HepG2 (cell line): ENCODE data around the gene SNAPIN. TPM values are rescaled to one million over a fixed set of nuclear protein-coding genes. Genes with fewer than 3 reads are reported as not detected.

Experiments used
- ATAC-seq: fragments of 200-7000 bp; cut with Tn5 transposase; 3 replicates; pipeline ENCODE4 v1.9.1; 2020; ENCODE audit warnings: mild to moderate bottlenecking, moderate library complexity
- BruUV-seq: library from RNA; stranded (reverse); fragments of 400-500 nt; replicated peaks from 2 replicates; lab custom pipeline; 2021; lab: Mats Ljungman, UMichigan
- CTCF ChIA-PET: fragments of 300-600 bp; formaldehyde crosslinking; extraction: SDS; loops from one replicate; lab custom pipeline; 2021; ENCODE audit warnings: low total read pairs, inconsistent platforms, low intra/inter-chr PET ratio; lab: Yijun Ruan, JAX
- POLR2A ChIA-PET: fragments of 350-600 bp; sonication (Branson Sonifier 250); formaldehyde crosslinking; loops from one replicate; lab custom pipeline; 2020; ENCODE audit warnings: antibody characterized with exemption, inconsistent platforms; lab: Yijun Ruan, JAX
- DNase-seq: peaks from one replicate; pipeline ENCODE4 v3.0.0-alpha.2; 2015; ENCODE audit warnings: low spot score
- FAIRE-seq: peaks from 3 replicates; lab custom pipeline; 2011; peaks lifted over from hg19 to GRCh38; lab: Jason Lieb, UNC
- H2AFZ ChIP-seq: one replicate; pipeline ENCODE4 v1.6.1; 2011; ENCODE audit warnings: low read length, inconsistent platforms
- H3K27ac ChIP-seq: fragments of 300-600 bp; 3 replicates; pipeline ENCODE4 v1.8.0; 2011; ENCODE audit warnings: mixed run types, mild to moderate bottlenecking, mixed read lengths, low read length, inconsistent platforms; ENCODE audit not compliant: insufficient read depth; ENCODE audit errors: extremely low read length
- H3K27me3 ChIP-seq, 2 experiments: fragments of 200-600 bp in 1 of 2; 2 replicates in 1 of 2; 3 replicates in 1 of 2; pipeline versions ENCODE4 v1.6.0 to v1.8.0; 2011; ENCODE audit warnings: low read length in 2 of 2, mild to moderate bottlenecking in 2 of 2, moderate library complexity in 2 of 2, inconsistent platforms in 1 of 2; ENCODE audit not compliant: insufficient read depth in 2 of 2, control insufficient read depth in 1 of 2
- H3K36me3 ChIP-seq, 2 experiments: fragments of 200-600 bp in 1 of 2; replicated peaks in 1 of 2; 2 replicates in 1 of 2; 3 replicates in 1 of 2; pipeline versions ENCODE4 v1.5.1 to v1.8.0; 2011; ENCODE audit warnings: low read length in 2 of 2, inconsistent platforms in 1 of 2; ENCODE audit not compliant: insufficient read depth in 2 of 2, control insufficient read depth in 1 of 2
- H3K4me1 ChIP-seq: 2 replicates; pipeline ENCODE4 v1.5.1; 2012; ENCODE audit warnings: low read length, inconsistent platforms; ENCODE audit not compliant: insufficient read depth
- H3K4me2 ChIP-seq: 2 replicates; pipeline ENCODE4 v1.6.0; 2011; ENCODE audit warnings: low read depth, low read length, inconsistent platforms
- H3K4me3 ChIP-seq, 3 experiments: fragments of 200-600 bp in 1 of 3; sonication (generic), shearing (Covaris generic) in 1 of 3; replicated peaks in 1 of 3; 2 replicates each; pipeline ENCODE4 v1.5.1; 2011 to 2016; ENCODE audit warnings: low read length in 3 of 3, inconsistent platforms in 2 of 3, low read depth in 2 of 3, mild to moderate bottlenecking in 2 of 3, control low read depth in 1 of 3, mixed read lengths in 1 of 3; ENCODE audit not compliant: insufficient read depth in 1 of 3
- H3K79me2 ChIP-seq: one replicate; pipeline ENCODE4 v1.6.1; 2011; ENCODE audit warnings: low read length, inconsistent platforms; ENCODE audit not compliant: insufficient read depth
- H3K9ac ChIP-seq: 2 replicates; pipeline ENCODE4 v1.6.0; 2011; ENCODE audit warnings: mild to moderate bottlenecking, low read depth, low read length, inconsistent platforms; ENCODE audit not compliant: insufficient read depth
- H3K9me3 ChIP-seq: 2 replicates; pipeline ENCODE4 v1.5.1; 2012; ENCODE audit warnings: mild to moderate bottlenecking, low read length
- H4K20me1 ChIP-seq: 2 replicates; pipeline ENCODE4 v1.6.0; 2011; ENCODE audit warnings: inconsistent platforms, mild to moderate bottlenecking, low read length, moderate library complexity; ENCODE audit not compliant: insufficient read depth
- ESRRA ChIP-seq: sonication (generic); formaldehyde crosslinking; IDR thresholded peaks from 2 replicates; pipeline ENCODE4 v1.5.1; 2020; ENCODE audit warnings: mild to moderate bottlenecking, low read depth, missing genetic modification reagents
- HDAC6 ChIP-seq: fragments of 200-600 bp; sonication (generic); IDR thresholded peaks from 2 replicates; pipeline ENCODE4 v1.7.0; 2017; ENCODE audit warnings: mild to moderate bottlenecking, antibody characterized with exemption, low read length, low read depth
- HHEX ChIP-seq: IDR thresholded peaks from 2 replicates; pipeline ENCODE4 v1.6.1; 2016; ENCODE audit warnings: control low read depth
- HMG20B ChIP-seq: conservative IDR thresholded peaks from 2 replicates; pipeline ENCODE4 v1.6.1; 2016; ENCODE audit warnings: missing genetic modification reagents, missing compliant biosample characterization
- HOXA7 ChIP-seq: sonication (generic); formaldehyde crosslinking; IDR thresholded peaks from 2 replicates; pipeline ENCODE4 v1.8.1; 2022; ENCODE audit warnings: mild to moderate bottlenecking, missing genetic modification reagents, moderate library complexity
- KAT7 ChIP-seq: IDR thresholded peaks from 2 replicates; pipeline ENCODE4 v1.6.1; 2018; ENCODE audit warnings: borderline replicate concordance, missing compliant biosample characterization
- KLF9 ChIP-seq: IDR thresholded peaks from 2 replicates; pipeline ENCODE4 v1.6.1; 2016; ENCODE audit warnings: low read depth
- ONECUT2 ChIP-seq: sonication (generic); formaldehyde crosslinking; IDR thresholded peaks from 2 replicates; pipeline ENCODE4 v1.4.0; 2020; ENCODE audit warnings: missing genetic modification reagents
- RXRB ChIP-seq: IDR thresholded peaks from 2 replicates; pipeline ENCODE4 v1.6.1; 2016; ENCODE audit warnings: borderline replicate concordance, missing genetic modification reagents, missing compliant biosample characterization
- SIN3B ChIP-seq: fragments of 150-350 bp; IDR thresholded peaks from 2 replicates; pipeline ENCODE4 v1.6.1; 2014; ENCODE audit warnings: low read length
- SP140L ChIP-seq: sonication (generic); formaldehyde crosslinking; IDR thresholded peaks from 2 replicates; pipeline ENCODE4 v1.4.0; 2020; ENCODE audit warnings: missing genetic modification reagents, borderline replicate concordance
- TP53 ChIP-seq: sonication (generic); formaldehyde crosslinking; conservative IDR thresholded peaks from 2 replicates; pipeline ENCODE4 v1.4.0; 2020; ENCODE audit warnings: missing genetic modification reagents
- ZNF142 ChIP-seq: sonication (generic); formaldehyde crosslinking; IDR thresholded peaks from 2 replicates; pipeline ENCODE4 v1.4.0; 2020; ENCODE audit warnings: missing genetic modification reagents
- ZNF292 ChIP-seq: sonication (generic); formaldehyde crosslinking; IDR thresholded peaks from 2 replicates; pipeline ENCODE4 v1.8.1; 2022; ENCODE audit warnings: mild to moderate bottlenecking, low read depth, missing genetic modification reagents, borderline replicate concordance
- ZNF383 ChIP-seq: sonication (generic); formaldehyde crosslinking; IDR thresholded peaks from 2 replicates; pipeline ENCODE4 v1.4.0; 2020; ENCODE audit warnings: missing genetic modification reagents, mild to moderate bottlenecking, borderline replicate concordance
- ZNF44 ChIP-seq: sonication (generic); formaldehyde crosslinking; IDR thresholded peaks from 2 replicates; pipeline ENCODE4 v1.5.1; 2020; ENCODE audit warnings: mild to moderate bottlenecking, missing genetic modification reagents
- ZNF816 ChIP-seq: sonication (generic); formaldehyde crosslinking; IDR thresholded peaks from 2 replicates; pipeline ENCODE4 v1.8.0; 2022; ENCODE audit warnings: missing genetic modification reagents, mild to moderate bottlenecking, borderline replicate concordance
- ZSCAN21 ChIP-seq: sonication (generic); formaldehyde crosslinking; IDR thresholded peaks from 2 replicates; pipeline ENCODE4 v1.8.0; 2022; ENCODE audit warnings: mild to moderate bottlenecking, missing genetic modification reagents, moderate library complexity, borderline replicate concordance
- WGBS: methylation state at CpG from one replicate; pipeline ENCODE4 v1.1.6; 2017; ENCODE audit warnings: low lambda C conversion rate; 5-methylcytosine and 5-hydroxymethylcytosine counted together
- in situ Hi-C: cut with HindIII; loops from 2 replicates; pipeline ENCODE4 v1.10.0; 2017; ENCODE audit warnings: low pct_unique_long_range_greater_than_20kb; ENCODE audit not compliant: extremely low pct_ligation_motif_present
- intact Hi-C: fragments of 100-400 bp; cut with micrococcal nuclease; formaldehyde crosslinking; loops from one replicate; pipeline ENCODE4 v1.10.0; 2022; ENCODE audit not compliant: unreplicated experiment
- polyA plus RNA-seq, 8 experiments: library from polyadenylated mRNA; depleted of rRNA in 3 of 8; stranded (reverse) in 7 of 8; unstranded in 1 of 8; fragments of >200 nt; fragmentation: Illumina TruSeq in 4 of 8; extraction: Trizol in 4 of 8; gene quantifications; 2 replicates each; pipeline versions ENCODE4 v1.2.1 to v1.2.3, GENCODE V29; 2011 to 2016; ENCODE audit warnings: low read depth in 4 of 8, missing spikeins in 1 of 8, mixed read lengths in 1 of 8; ENCODE audit not compliant: insufficient read depth in 1 of 8
- total RNA-seq, 5 experiments: library from RNA; depleted of rRNA; stranded (reverse); fragments of >200 nt; fragmentation: Illumina TruSeq; extraction: Trizol; gene quantifications; 2 replicates each; pipeline ENCODE4 v1.2.3, GENCODE V29; 2016; ENCODE audit warnings: low read depth in 1 of 5
- TF ChIP-seq, protein P1 (sequence below): sonication (generic); formaldehyde crosslinking; IDR thresholded peaks from 2 replicates; pipeline ENCODE4 v1.8.1; 2022; ENCODE audit warnings: mild to moderate bottlenecking, missing genetic modification reagents

The SNAPIN gene
- total and polyA plus RNA-seq, 2 of the 13 experiments (the other 11 are each of a cell fraction or from before 2014, with no cell fraction given): 23.9 to 25.7 TPM

DNA sequence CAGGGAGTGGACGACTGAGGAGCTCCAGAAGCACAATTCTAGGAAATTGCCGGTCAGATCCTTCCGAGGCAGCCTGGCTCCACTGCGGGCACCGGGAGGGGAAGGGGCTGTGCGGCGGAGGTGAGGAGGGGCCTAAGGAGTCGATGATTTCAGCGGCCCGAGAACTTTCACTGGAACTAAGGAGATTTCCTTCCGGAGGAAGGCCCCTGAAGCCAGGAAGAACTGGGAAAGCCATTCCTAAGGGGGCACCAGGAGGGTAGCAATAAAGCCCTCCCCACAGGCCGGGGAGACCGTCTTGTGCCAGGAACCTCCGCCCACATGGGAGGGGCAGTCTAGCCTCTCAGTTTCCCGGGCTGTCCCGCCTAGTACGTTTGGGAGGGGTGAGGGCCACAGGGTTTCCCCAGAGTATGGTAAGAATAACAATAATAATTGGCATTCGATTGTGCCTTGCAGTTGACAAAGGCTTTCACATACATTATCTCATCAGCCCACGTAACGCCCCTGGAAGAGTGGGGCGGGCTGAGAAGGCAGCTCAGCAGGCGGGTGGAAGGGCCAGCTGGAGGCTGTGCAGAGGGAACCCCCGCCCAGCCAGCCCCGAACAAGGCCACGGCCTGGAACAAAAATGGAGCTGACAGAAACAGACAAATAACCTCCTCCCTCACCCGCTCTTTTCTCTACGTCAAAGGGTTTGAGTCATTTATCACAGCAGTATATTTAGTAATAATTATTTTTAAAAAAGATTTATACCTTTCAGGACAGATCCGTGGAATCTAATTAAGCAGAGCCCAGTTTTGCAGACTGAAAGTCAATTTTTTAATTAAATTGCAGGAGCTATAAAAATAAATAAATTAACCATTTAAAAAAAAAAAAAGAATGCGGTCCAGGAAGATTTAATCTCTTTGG is 39.8 kb downstream of the SNAPIN start:
- no TSS peak for BruUV-seq
- no peaks in the 10 kb centered on the region for H3K9me3 ChIP-seq
- no peak for FAIRE-seq
- POLR2A ChIA-PET: interaction anchor here (1.3 kb wide), 1 partner anchor 29 kb away, joined by 3 read pairs; the partner anchor contains the start of gene INTS3
- 67% methylated on average over 26 of the region's 29 CpGs for WGBS
- no peak overlapping the region for H3K9ac ChIP-seq
- no peak overlapping the region for H2AFZ ChIP-seq
- no peak for TF ChIP-seq ZNF142 (CRISPR knock-in tag)
- TF ChIP-seq ONECUT2 (CRISPR knock-in tag): no peak
- TF ChIP-seq ZNF292: no peak
- no peak for TF ChIP-seq RXRB (CRISPR knock-in tag)
- TF ChIP-seq KAT7 (CRISPR knock-in tag): no peak
- no peak for TF ChIP-seq TP53 (CRISPR knock-in tag)
- TF ChIP-seq ESRRA: no peak
- TF ChIP-seq, protein P1, sequence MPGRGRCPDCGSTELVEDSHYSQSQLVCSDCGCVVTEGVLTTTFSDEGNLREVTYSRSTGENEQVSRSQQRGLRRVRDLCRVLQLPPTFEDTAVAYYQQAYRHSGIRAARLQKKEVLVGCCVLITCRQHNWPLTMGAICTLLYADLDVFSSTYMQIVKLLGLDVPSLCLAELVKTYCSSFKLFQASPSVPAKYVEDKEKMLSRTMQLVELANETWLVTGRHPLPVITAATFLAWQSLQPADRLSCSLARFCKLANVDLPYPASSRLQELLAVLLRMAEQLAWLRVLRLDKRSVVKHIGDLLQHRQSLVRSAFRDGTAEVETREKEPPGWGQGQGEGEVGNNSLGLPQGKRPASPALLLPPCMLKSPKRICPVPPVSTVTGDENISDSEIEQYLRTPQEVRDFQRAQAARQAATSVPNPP (CRISPR knock-in tag): no peak
- TF ChIP-seq SIN3B: no peak
- no peak for TF ChIP-seq HOXA7
- TF ChIP-seq KLF9 (CRISPR knock-in tag): no peak
- no peak for TF ChIP-seq HDAC6
- TF ChIP-seq HMG20B (CRISPR knock-in tag): no peak
- TF ChIP-seq ZSCAN21 (CRISPR knock-in tag): no peak
- no peak for TF ChIP-seq SP140L (CRISPR knock-in tag)
- no peak for TF ChIP-seq ZNF816 (CRISPR knock-in tag)
- TF ChIP-seq ZNF44 (CRISPR knock-in tag): no peak
- no peak for TF ChIP-seq ZNF383 (CRISPR knock-in tag)
- no peak for TF ChIP-seq HHEX
- DNase-seq: no peak
- intact Hi-C loops (no loop called here), in situ Hi-C loops (no loop called here)
- no peak overlapping the region for H3K4me2 ChIP-seq
- H3K27ac ChIP-seq: no peak overlapping the region
- CTCF ChIA-PET: no interaction called here
- ATAC-seq: no peak
- H3K4me1 ChIP-seq: peaks cover 21% of the 10 kb centered on the region
- H3K36me3 ChIP-seq: no peaks in the 10 kb centered on the region
- no peaks in the 10 kb centered on the region for H3K79me2 ChIP-seq
- H3K4me3 ChIP-seq: no peak overlapping the region; a peak in 1 of 6 replicates
- no peaks in the 10 kb centered on the region for H4K20me1 ChIP-seq
- H3K27me3 ChIP-seq: peaks cover 0 to 2% of the 10 kb centered on the region in 2 experiments; a peak in 2 of 5 replicates
